GM19467 (cell line): ENCODE results near the gene FASLG.

Experiments used
- ATAC-seq: cut with Tn5 transposase; IDR thresholded peaks from one replicate; pipeline ENCODE4 v1.9.1; 2021; ENCODE audit warnings: mild to moderate bottlenecking, moderate library complexity; ENCODE audit not compliant: unreplicated experiment

The FASLG gene

DNA sequence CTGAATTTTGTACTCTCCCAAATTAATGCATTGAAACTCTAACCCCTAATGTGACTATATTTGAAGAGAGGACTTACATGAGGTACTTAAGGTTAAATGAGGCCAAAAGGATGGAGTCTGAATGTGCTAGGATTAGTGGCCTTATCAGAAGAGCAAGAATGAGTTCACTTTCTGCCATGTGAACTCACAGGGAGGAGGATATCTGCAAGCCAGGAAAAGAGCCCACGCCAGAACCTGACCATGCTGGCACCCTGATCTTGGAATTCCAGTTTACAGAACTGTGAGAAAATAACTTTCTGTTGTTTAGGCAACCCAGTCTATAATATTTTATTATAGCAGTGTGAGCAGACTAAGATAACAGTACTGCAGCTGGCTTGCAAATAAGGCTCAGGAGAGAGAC lies 12.2 kb upstream of the FASLG start:
- ATAC-seq = no peak

- no peak for ATAC-seq
These were observed 11.8 kb upstream of the FASLG start for GRCh38 chr1:172647110-172647564.

DNA sequence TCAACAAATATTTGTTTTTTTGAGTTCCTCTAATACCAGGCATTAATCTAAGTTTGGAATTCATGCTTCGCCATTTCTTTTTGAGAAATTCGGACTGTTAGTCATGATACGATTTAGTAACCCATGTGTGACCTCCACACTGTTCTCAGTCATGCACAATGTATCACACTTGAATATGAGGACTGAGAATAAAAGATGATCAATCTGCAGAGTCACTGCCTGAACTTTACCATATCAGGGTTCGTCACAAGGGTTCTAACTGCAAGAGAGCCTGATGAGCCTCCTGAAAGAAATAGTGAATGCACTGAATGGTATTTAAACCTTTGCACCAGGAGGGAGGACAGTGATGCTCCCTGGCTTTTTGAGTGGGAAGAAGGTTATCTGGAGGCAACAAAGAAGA lies 10.9 kb upstream of the FASLG start:
- no peak for ATAC-seq

- no peak for ATAC-seq
These were observed 8.3 kb upstream of the FASLG start for GRCh38 chr1:172650474-172651193.

- no peak for ATAC-seq
These were observed 5.7 kb upstream of the FASLG start for GRCh38 chr1:172653015-172653709.

GRCh38 chr1:172654535-172654934 lies 4.4 kb upstream of the FASLG start:
- no peak for ATAC-seq

GRCh38 chr1:172656576-172656975 lies 2.3 kb upstream of the FASLG start:
- ATAC-seq = no peak

DNA sequence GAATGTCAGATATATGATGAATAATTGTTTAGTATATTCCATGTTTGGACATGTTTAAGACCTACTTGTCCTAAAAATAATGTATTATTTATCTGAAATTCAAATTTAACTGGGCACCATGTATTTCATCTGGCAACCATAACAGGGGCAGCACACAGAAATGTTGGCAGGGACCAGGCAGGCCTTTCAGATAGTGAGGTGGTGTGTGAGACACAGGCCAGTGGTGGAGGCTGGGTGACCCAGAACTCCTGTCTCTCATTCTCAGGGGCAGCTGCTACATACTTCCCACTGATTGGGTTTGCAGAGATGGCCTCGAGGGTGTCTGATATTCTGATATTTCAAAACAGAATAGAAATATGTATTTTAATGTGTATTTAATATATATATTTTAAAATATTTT lies 1.3 kb upstream of the FASLG start:
- no peak for ATAC-seq

- no peak for ATAC-seq
These were observed 2.2 kb downstream of the FASLG start for GRCh38 chr1:172661107-172661506.

GRCh38 chr1:172662464-172663109 lies 3.7 kb downstream of the FASLG start:
- ATAC-seq = peak; percentile 84

DNA sequence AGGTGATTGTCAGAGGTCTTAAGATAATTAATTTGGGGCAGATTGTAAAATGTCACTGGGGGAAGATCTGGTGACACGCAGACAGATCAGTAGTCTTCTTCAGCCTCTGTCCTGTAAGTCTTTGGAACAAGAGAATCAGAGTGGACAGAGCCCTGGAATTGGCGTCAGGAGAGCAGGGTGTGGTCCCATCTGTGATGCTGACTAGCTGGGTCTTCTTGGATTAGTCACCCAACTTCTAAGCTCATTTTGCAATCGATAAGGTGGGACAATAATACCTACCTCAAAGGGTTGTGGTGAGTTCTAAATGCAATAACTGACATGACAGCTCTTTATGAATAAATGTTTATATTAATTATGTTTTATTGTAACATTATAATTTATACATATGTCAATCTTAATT lies 4.8 kb downstream of the FASLG start:
- ATAC-seq = no peak

- no peak for ATAC-seq
These were observed 9.2 kb downstream of the FASLG start for GRCh38 chr1:172668097-172668496.

DNA sequence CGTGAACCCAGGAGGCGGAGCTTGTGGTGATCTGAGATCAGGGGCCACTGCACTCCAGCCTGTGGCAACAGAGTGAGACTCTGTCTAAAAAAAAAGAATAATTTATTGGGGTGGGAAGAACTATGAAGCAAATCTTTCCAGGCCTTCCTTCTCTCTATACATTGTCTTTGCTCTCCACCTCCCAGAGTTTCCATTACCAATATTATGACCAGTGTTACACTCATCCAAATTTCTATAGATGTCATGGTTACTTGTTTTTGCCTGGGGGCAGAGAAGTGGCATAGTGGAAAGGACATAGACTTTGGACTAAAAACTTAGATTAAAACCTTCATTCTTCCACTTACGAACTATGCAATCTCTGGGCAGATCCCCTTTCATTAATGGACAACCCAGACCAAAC lies 10.1 kb downstream of the FASLG start:
- ATAC-seq = no peak

GRCh38 chr1:172670316-172670715 lies 11.4 kb downstream of the FASLG start:
- no peak for ATAC-seq

GRCh38 chr1:172670791-172671190 lies 11.9 kb downstream of the FASLG start:
- no peak for ATAC-seq

DNA sequence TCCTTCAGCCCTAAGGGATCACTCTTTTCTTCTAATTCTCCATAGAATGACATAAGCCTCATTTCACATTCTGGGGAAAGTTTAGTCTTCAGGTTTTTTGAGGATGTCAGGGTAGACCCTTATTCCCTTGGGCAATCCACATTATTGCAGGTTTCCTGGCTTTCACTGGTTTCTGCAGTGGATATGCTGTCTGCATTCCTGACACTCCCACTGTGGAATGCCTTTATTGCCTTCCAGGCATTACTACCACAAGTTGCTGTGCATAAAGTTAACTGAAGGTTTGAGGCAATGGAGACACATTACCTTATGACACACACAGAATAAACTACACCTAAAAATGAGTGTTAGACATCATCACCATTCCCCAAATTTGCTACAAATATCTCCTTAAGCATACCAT lies 12.7 kb downstream of the FASLG start:
- no peak for ATAC-seq

DNA sequence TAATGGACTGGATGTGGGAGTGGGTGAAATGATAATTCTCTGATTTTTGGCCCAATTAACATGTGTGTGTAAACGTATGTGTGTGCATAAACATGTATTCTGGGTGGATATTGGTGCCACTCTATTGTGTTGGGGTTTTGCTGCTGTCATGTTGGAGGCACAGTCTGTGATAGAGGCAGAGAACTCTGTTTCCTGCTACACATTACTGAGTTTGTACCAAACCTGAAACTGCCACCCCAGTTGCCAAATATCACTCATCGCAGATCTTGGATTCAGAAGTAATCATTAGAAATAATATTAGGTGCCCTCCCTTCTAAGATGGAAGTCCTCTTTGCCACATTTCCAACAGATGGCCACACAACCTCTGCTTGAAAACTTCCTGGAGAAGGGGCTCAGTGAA lies 13.8 kb downstream of the FASLG start:
- ATAC-seq = no peak

GRCh38 chr1:172673761-172674160 lies 14.9 kb downstream of the FASLG start:
- no peak for ATAC-seq

GRCh38 chr1:172674831-172675613 lies 16.1 kb downstream of the FASLG start:
- no peak for ATAC-seq

GRCh38 chr1:172679000-172679772 lies 20.3 kb downstream of the FASLG start:
- no peak for ATAC-seq

- no peak for ATAC-seq
These were observed 21.3 kb downstream of the FASLG start for GRCh38 chr1:172680244-172680643.
